GM18499 (cell line): ENCODE measurements around the gene ARL6IP4.
"Not testable (repeated sequence)": the region's sequence is repeated elsewhere in the genome, so short reads cannot be mapped to it uniquely, and the experiment has no call there.

Experiments used
- ATAC-seq: cut with Tn5 transposase; IDR thresholded peaks from one replicate; pipeline ENCODE4 v1.9.1; 2021; ENCODE audit warnings: moderate number of reproducible peaks; ENCODE audit not compliant: insufficient read depth, unreplicated experiment

The ARL6IP4 gene

GRCh38 chr12:122980183-122981035, at the start of gene ARL6IP4:
Gene ARL6IP4, plus strand, starts transcription at chr12:122980681. Its CDS starts 459 bp downstream, at chr12:122981140.
- ATAC-seq, result no peak

GRCh38 chr12:122932207-122932606, 48.3 kb upstream of the ARL6IP4 start:
- no peak for ATAC-seq

GRCh38 chr12:122934722-122935121, 45.8 kb upstream of the ARL6IP4 start:
- ATAC-seq, result no peak

- no peak for ATAC-seq
Observed at GRCh38 chr12:122935318-122935717, 45.2 kb upstream of the ARL6IP4 start.

GRCh38 chr12:122937622-122938091, 42.8 kb upstream of the ARL6IP4 start:
- ATAC-seq, result no peak

DNA sequence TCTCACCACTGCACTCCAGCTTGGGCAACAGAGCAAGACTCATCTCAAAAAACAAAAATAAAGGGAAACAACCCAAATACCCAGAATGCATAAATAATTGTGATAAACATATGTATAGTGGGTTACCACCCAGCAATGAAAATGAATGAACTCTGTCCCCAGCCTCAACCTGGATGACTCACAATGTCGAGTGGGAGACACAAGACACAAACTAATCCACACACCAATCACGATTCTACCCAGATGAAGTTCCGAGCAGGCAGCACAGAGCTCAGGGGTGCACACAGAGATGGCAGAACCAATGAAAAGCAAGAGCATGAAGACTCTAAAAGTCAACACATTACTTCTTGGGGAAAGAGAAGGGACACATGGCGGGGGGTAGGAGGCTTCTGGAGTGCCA, 41.4 kb upstream of the ARL6IP4 start:
- ATAC-seq, result no peak

GRCh38 chr12:122941351-122941750, 39.1 kb upstream of the ARL6IP4 start:
- not testable (repeated sequence) for ATAC-seq

- ATAC-seq, result no peak
Observed at GRCh38 chr12:122942637-122943036, 37.8 kb upstream of the ARL6IP4 start.

GRCh38 chr12:122943196-122943595, 37.3 kb upstream of the ARL6IP4 start:
- ATAC-seq, result no peak

- no peak for ATAC-seq
Observed at GRCh38 chr12:122944605-122945592, 35.6 kb upstream of the ARL6IP4 start.

DNA sequence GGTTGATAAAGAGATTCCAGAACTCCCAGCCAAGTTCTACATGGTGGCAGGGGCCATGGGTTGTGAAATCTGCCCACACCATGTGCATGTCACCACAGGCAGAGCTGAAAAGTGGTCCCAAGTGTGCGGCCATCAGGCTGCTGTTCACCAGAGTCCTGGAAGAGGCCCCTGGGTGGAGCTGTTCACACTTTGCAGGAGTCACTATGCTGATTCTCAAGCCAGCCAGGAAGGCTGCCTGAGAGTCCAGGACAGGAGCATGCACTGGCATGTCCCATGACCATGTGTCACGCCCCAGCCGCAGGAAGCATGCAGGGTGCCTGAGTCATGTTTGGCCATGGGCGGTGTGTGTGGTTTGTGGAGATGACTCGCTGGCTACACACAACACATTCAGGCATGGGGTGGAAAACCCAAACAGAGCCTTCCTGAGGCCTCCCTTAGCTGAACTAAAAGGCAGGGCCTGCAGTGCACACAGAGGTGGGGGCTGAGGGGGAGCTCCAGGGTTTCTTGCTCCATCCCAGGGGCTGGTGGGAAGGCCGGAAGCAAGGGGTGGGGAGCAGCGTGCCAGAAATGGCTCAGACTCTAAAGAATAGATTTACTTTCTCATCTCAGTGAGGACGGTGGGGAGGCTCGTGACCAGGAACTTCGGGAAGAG, 33.7 kb upstream of the ARL6IP4 start:
- peak; percentile 60 for ATAC-seq

DNA sequence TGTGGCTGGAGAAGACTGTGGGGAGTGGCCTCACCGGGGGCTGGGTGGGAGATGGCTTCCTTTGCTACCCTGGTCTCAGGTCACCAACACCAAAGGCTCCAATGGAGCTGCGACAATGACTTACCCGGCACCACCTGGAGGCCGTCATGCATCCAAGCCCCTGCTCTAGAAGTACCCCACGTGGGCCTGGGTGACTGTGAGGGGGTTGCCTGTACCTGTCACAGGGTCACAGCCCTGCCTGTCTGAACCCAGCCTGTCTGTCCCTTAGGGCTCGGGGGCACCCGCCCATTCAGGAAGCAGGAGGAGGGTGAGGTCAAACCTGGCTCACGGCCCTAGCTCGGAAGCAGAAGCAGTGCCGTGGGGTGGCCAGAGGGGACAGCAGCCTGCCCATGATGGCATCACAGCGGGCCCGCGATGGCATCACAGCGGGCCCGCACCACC, 33.1 kb upstream of the ARL6IP4 start:
- ATAC-seq, result no peak

GRCh38 chr12:122948605-122949004, 31.9 kb upstream of the ARL6IP4 start:
- no peak for ATAC-seq

GRCh38 chr12:122949405-122949804, 31.1 kb upstream of the ARL6IP4 start:
- ATAC-seq, result no peak

DNA sequence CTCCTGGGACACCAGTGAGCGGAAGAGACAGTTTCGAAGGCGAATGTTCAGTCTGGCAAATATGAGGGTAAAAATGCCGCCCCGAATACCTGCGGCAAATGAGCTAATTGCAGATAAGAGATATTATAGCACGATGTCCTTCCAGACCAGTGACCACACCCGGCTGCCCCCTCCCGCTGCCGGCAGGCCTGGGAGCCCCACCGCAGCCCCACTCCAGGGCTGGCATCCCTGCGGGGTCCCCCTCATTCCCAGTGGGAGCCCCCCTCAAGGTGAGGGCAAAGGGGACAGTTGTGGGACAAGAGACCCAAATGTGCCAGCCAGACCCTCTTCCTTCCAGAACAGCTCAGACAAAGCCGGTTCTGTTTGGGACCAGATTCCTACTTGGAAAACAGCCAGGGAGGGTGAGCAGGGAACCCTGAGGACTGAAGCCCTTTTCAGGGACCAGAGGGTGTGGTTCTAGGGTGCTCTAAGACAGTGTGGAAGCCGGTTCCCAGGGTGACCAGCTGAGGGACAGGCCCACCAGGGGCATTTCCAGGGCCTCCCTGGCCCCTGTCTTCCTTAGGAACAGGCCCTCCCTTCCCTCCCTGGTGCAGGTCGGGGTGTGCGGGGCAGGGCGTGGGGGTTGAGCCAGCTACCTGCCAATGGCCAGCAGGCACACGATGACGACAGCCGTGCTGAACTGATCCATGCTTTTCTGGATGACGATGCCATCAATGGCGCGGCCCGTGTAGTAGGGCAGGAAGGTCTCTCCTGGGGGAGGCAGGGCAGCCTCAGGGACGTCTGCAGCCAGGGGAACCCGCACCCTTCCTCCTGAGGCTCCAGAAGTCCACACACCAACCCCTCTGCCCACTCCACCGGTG, 30.4 kb upstream of the ARL6IP4 start:
- no peak for ATAC-seq

DNA sequence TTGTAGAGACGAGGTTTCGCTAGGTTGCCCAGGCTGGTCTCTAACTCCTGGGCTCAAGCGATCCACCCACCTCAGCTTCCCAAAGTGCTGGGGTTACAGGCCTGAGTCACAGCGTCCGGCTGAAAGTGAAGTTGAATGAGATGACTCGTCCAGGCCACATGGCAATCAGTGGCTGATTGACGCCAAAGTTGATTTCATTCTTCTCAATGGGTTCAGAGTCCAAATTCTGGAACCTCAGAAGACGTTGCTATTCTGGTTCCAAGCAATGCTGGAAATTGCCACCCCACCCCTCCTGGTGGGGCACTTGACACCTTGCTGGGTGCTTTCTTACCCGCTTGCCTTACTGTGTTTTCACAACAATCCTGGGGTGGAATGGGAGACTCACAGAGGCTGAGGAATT, 29.1 kb upstream of the ARL6IP4 start:
- ATAC-seq, result no peak

DNA sequence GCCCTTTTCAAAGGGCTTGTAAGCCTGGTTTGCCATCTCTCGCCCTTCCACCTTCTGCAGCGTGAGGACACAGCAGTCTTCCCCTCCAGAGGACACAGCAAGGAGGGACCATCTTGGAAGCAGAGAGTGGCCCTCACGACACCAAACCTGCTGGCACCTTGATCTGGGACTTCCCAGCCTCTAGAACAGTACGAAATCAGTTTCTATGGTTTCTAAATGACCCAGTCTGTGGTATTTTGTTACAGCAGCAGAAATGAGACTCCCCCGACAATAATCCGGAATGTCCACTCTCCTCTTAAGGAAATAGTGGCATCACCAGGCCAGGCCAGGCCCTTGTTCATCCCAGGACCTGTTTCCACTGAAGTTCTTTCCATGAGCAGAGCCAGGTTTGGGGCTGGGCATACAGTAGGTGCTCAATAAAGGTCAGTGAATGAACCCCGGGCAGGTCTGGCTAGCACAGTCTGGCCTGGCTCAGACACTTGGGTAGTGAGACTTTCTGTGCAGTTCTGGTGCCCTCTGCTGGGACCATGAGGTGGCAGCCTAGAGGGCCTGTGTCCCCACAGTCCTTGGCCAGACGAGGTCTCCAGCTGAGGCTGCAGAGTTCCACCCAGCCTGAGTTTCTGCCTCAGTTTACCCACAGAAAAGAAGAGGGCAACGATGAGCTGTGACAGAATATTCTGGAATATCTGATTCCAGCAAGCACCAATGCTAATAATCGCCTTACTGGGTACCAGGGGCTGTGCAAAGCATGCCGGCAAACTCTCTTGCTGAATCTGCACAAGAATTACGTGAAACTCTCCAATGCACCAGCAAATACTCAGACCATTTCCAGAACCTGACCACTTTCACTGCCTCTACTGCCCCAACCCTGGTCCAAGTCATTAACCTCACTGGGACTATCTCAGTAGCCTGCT, 28.2 kb upstream of the ARL6IP4 start:
- ATAC-seq, result no peak

- ATAC-seq, result no peak
Observed at GRCh38 chr12:122955156-122955555, 25.3 kb upstream of the ARL6IP4 start.
